GM19455 (cell line): ENCODE results near the gene ANKDD1B.

Experiments
- ATAC-seq: cut with Tn5 transposase; IDR thresholded peaks from one replicate; pipeline ENCODE4 v1.9.1; 2021; ENCODE audit not compliant: unreplicated experiment

Gene ANKDD1B

DNA sequence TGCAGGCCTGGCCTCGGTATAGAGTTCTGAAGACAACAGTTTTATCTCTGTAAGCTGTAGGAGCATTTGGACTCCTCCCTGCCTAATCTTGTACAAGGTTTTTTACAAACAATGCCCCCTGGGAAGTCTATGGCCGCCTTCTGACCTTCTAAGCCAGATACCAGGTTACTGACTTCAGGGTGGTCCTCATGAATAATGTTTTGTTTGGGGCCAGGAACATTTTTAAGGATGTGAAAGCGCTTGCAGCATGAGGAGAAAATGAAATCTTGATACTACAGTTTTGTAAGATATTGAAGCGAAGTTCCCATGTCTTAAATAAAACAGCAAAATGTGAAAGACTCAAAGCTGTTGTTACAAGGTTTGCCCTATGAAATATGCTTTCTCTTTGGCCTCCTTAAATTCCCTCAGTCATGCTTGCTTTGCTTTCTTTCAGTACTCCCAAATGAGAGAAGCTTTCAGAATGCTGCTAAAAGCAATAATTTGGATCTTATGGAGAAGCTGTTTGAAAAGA is 5.2 kb downstream of the ANKDD1B start:
- ATAC-seq = no peak

GRCh38 chr5:75616971-75617621 is 5.8 kb downstream of the ANKDD1B start:
- ATAC-seq = no peak

DNA sequence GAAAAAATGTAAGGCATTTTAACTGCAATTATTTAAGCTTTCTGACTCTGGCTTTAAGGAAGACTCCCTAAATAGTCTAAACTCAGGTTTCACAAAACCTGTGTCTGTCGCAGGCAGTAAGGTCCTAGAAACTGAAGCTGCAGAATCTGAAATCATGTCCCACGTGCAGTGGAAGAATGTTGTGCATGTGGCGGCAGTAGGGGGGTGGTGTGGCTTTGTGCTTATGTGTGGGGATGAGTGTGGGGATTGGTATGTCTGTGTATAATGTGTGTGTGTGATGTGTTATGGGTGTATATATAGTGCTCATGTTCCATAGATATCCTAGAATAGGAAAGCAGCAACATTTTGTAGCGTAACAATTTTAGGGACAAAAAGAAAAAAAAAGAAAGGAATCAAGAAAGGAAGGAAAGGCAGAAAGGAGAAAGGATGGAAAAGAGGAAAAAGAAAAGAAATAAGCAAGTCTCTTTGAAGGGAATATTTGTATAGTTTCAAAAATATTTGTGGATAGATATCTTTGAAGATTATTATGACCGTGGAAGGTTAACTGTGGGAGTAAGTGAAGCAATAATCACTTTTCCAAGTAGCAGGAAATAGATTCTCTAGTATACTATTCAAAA is 6.6 kb downstream of the ANKDD1B start:
- ATAC-seq = no peak

DNA sequence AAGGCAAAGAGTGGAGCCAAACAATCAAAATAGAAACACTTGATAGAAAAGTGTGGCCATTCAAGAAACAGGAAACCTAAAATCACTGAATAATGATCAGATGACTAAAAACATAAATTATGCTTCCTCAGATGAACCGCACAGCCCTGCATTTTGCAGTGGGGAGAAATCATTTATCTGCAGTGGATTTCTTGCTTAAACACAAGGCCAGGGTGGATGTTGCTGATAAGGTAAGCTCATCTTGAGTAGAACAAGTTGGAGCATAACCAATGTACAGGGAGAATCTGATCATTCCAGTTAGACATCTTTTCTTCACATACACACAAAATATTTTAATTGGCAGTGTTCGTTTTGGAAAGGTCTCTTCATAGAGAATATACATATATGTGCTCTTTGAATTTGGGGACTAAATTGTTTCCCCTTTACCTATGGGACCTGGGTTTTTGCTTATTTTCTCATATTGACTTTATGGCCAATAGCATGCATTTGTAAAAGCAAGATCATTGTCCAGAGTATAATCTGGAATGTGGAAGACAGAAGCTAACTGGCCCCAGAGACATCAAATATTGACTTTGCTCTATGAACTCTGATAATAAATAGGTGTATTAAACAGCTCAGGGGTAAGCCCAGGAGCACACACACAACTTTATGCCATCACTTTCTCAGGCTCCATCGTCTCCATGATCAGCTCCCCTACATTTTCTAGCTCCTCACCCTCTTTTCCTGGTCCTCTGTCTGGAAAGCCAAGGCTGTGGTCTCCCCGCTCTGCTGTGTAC is 9.1 kb downstream of the ANKDD1B start:
- ATAC-seq = no peak

DNA sequence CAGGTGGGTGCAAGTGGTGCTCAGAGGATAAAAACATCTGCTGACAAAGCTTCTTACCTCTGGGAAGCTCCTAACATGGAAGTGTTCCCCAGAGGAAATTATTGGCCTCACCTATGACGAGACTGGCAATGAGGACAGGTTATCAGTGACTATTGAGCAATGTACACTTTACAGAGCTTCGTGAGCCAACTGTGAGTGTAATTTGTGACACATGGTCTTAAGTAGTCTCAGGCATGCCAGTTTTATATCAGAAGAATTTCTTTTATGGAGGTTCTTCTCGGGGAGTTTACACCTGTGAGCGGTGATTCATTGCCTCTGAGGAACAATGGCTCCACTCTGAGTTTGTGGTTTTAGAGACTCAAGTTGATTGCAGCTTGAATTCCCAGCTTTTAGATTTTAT is 11.3 kb downstream of the ANKDD1B start:
- no peak for ATAC-seq

DNA sequence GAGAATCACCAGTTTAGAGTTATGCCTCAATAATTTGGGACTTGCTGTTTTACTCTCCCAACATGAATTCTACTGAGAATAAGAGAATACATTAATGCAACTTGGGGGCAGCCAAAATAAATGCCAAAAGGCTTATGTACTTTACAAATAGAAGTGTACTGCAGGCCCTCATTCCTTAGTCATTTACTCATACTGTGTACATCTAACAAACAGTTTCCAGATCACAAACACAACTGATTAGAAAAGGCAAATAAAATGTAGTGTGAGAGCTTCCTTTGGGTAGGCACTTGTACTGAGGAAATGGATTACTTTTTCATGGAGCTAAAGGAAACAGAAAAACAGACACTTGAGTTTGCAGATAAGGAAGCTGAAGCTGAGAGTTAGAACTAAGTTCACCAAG is 12.6 kb downstream of the ANKDD1B start:
- no peak for ATAC-seq

DNA sequence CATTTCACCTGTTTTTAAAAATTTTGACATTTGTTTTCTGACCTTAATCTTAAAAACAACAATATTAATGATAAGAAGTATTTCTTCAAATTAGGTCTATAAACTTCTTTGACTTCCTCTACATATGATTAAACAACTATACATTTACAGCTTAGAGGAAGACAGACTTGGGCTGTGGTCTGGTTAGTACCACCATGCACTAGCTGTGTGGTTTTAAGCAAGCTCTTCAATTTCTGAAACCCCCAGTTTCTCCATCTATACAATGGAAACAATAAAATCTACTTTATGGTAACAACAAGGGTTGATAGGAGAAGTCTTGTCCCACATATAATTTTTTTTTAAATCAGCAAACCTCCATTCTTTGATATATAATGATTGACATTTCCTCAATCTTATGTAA is 15.7 kb downstream of the ANKDD1B start:
- ATAC-seq = no peak

- no peak for ATAC-seq
Observed at GRCh38 chr5:75627801-75628200, 16.5 kb downstream of the ANKDD1B start.

GRCh38 chr5:75630875-75631274 is 19.6 kb downstream of the ANKDD1B start:
- ATAC-seq = no peak

DNA sequence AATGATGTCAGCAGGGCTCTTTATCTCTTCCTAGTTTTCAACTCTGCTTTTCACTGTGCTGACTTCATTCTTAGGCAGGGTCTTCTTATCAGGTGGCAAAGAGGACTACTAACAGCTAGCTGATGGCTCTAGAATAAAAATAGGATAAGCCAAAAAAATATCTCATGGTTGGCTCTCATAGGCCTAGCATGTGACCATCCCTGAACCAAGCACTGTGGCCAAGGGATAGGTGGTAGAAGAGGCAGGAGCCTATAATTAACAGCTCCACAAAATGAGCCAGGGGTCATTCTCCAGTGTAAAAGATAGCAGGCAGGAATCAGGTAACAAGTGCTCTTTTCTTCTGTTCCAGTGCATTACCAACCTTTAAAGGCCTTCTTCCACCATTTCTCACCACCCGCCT is 21.1 kb downstream of the ANKDD1B start:
- no peak for ATAC-seq

- ATAC-seq = no peak
Observed at GRCh38 chr5:75637949-75638348, 26.7 kb downstream of the ANKDD1B start.

GRCh38 chr5:75639535-75640311 is 28.5 kb downstream of the ANKDD1B start:
- no peak for ATAC-seq

GRCh38 chr5:75640395-75640794 is 29.1 kb downstream of the ANKDD1B start:
- no peak for ATAC-seq

DNA sequence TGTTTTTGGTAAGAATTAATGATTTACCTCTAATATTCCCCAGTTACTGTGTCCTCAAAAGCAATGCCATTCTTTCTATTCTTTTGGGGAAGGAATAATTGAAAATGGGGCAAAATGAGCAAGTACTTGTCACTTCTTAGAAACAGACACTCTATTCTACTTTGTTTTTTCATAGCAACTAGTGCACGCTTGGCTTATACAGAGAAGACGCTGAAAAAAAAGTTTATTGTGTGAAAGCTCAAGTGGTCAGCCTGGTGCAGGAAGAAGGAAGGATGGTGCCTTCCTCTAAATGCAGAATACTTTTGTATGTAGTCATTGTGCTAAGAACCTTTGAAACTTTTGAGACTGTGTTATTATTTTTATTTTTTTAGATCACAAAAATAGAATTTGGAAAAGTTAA is 29.6 kb downstream of the ANKDD1B start:
- ATAC-seq = no peak

- no peak for ATAC-seq
Observed at GRCh38 chr5:75648712-75649111, 37.5 kb downstream of the ANKDD1B start.

- ATAC-seq = no peak
Observed at GRCh38 chr5:75651575-75652238, 40.5 kb downstream of the ANKDD1B start.

GRCh38 chr5:75653521-75653920 is 42.3 kb downstream of the ANKDD1B start:
- no peak for ATAC-seq

DNA sequence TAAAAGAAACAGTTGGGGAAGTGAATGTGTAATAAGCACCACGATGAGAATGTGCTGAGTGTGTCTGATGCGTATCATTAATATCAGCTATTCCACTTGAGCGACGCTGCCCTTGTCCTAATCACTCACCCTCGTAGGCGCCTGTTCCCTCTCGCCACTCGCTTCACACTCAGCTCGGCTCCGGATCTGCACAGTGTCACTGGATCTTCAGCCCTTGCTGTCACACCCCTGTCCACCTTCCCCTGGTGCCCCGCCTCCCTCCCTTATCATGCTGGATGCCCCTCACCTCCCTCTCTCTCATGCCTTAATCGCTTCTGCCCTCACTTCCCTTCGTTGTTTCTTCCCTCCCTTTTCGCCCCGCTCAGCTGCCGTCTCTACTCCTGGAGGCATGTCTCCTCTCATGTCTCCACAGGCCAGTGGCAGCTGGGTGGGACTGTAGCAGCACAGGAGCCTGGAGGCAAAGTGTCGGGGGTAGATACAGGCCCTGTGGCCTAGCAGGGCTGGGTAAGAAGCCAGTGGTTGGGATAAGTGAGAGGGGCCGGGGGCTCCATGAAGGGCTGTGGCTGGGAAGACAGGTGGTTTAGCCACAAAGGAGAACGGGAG is 43.5 kb downstream of the ANKDD1B start:
- no peak for ATAC-seq

- no peak for ATAC-seq
Observed at GRCh38 chr5:75656311-75657003, 45.2 kb downstream of the ANKDD1B start.
